Liver (tissue), 9 donors: ENCODE measurements around the gene SCIN. TPM values are rescaled to one million over a fixed set of nuclear protein-coding genes. Genes with fewer than 3 reads are reported as not detected.

Experiments used
- DNase-seq: peaks from one replicate; pipeline ENCODE4 v3.0.0-alpha.2; 2017; ENCODE audit warnings: low spot score
- H3K27ac ChIP-seq, 2 donors: one replicate each; pipeline ENCODE4 v1.7.0; 2013; ENCODE audit warnings: inconsistent platforms in 2 of 2, low read length in 2 of 2, control low read depth in 1 of 2, low read depth in 1 of 2, mild to moderate bottlenecking in 1 of 2
- H3K27me3 ChIP-seq, 4 donors: one replicate each; pipeline versions ENCODE4 v1.6.1 to v1.7.0; 2013; ENCODE audit warnings: low read length in 3 of 4, inconsistent platforms in 1 of 4, mild to moderate bottlenecking in 1 of 4, moderate library complexity in 1 of 4; ENCODE audit not compliant: control insufficient read depth in 4 of 4, insufficient read depth in 4 of 4
- H3K36me3 ChIP-seq, 4 donors: one replicate each; pipeline versions ENCODE4 v1.6.1 to v1.7.0; 2013; ENCODE audit warnings: low read length in 3 of 4, mild to moderate bottlenecking in 3 of 4, low read depth in 1 of 4, moderate library complexity in 1 of 4; ENCODE audit not compliant: control insufficient read depth in 4 of 4, insufficient read depth in 3 of 4
- H3K4me1 ChIP-seq, 4 donors: one replicate each; pipeline versions ENCODE4 v1.6.1 to v1.7.0; 2013; ENCODE audit warnings: low read length in 3 of 4, mild to moderate bottlenecking in 3 of 4, moderate library complexity in 1 of 4; ENCODE audit not compliant: control insufficient read depth in 4 of 4, insufficient read depth in 4 of 4
- H3K4me3 ChIP-seq, 3 donors: one replicate each; pipeline versions ENCODE4 v1.6.1 to v1.7.0; 2013; ENCODE audit warnings: low read length in 3 of 3, control low read depth in 1 of 3, low read depth in 1 of 3, mild to moderate bottlenecking in 1 of 3
- H3K9ac ChIP-seq, 2 donors: one replicate each; pipeline ENCODE4 v1.7.0; 2013; ENCODE audit warnings: low read length in 2 of 2, mild to moderate bottlenecking in 2 of 2, moderate library complexity in 2 of 2, control low read depth in 1 of 2, low read depth in 1 of 2
- H3K9me3 ChIP-seq, 4 donors: one replicate each; pipeline versions ENCODE4 v1.6.1 to v1.7.0; 2013; ENCODE audit warnings: low read length in 3 of 4; ENCODE audit not compliant: control insufficient read depth in 4 of 4
- ATF3 ChIP-seq: IDR thresholded peaks from 2 replicates; pipeline ENCODE4 v1.6.1; 2016; ENCODE audit warnings: antibody characterized with exemption
- CTCF ChIP-seq: fragments of 150-350 bp; IDR thresholded peaks from 2 replicates; pipeline ENCODE4 v1.5.1; 2017; ENCODE audit warnings: improper control_type of control experiment, low read depth, low read length; ENCODE audit not compliant: missing input control
- EGR1 ChIP-seq, 2 donors: IDR thresholded peaks; 2 replicates each; pipeline ENCODE4 v1.6.1; 2016 to 2018; ENCODE audit warnings: antibody characterized with exemption in 2 of 2, low read depth in 2 of 2
- FOXA1 ChIP-seq: IDR thresholded peaks from 2 replicates; pipeline ENCODE4 v1.6.1; 2016; ENCODE audit warnings: antibody characterized with exemption
- FOXA2 ChIP-seq: IDR thresholded peaks from 2 replicates; pipeline ENCODE4 v1.6.1; 2016; ENCODE audit warnings: antibody characterized with exemption
- GABPA ChIP-seq, 2 donors: IDR thresholded peaks in 1 of 2; conservative IDR thresholded peaks in 1 of 2; 2 replicates each; pipeline ENCODE4 v1.6.1; 2016; ENCODE audit warnings: antibody characterized with exemption in 2 of 2, mild to moderate bottlenecking in 1 of 2, moderate library complexity in 1 of 2
- HNF4A ChIP-seq, 2 donors: conservative IDR thresholded peaks; 2 replicates each; pipeline ENCODE4 v1.6.1; 2016; ENCODE audit warnings: antibody characterized with exemption in 2 of 2, mild to moderate bottlenecking in 2 of 2
- HNF4G ChIP-seq: IDR thresholded peaks from 2 replicates; pipeline ENCODE4 v1.6.1; 2016; ENCODE audit warnings: antibody characterized with exemption
- JUND ChIP-seq, 2 donors: IDR thresholded peaks; 2 replicates each; pipeline ENCODE4 v1.6.1; 2016; ENCODE audit warnings: antibody characterized with exemption in 2 of 2
- MAX ChIP-seq: IDR thresholded peaks from 2 replicates; pipeline ENCODE4 v1.6.1; 2016; ENCODE audit warnings: antibody characterized with exemption
- NR2F2 ChIP-seq: IDR thresholded peaks from 2 replicates; pipeline ENCODE4 v1.6.1; 2016; ENCODE audit warnings: antibody characterized with exemption
- RAD21 ChIP-seq, 2 donors: IDR thresholded peaks; 2 replicates each; pipeline ENCODE4 v1.6.1; 2016; ENCODE audit warnings: antibody characterized with exemption in 2 of 2, mild to moderate bottlenecking in 2 of 2
- REST ChIP-seq: IDR thresholded peaks from 2 replicates; pipeline ENCODE4 v1.6.1; 2016; ENCODE audit warnings: antibody characterized with exemption, mild to moderate bottlenecking
- RXRA ChIP-seq, 2 donors: IDR thresholded peaks; 2 replicates each; pipeline ENCODE4 v1.6.1; 2017 to 2018; ENCODE audit warnings: antibody characterized with exemption in 2 of 2, mild to moderate bottlenecking in 1 of 2
- SP1 ChIP-seq: IDR thresholded peaks from 2 replicates; pipeline ENCODE4 v1.6.1; 2018; ENCODE audit warnings: antibody characterized with exemption, mild to moderate bottlenecking
- TAF1 ChIP-seq: conservative IDR thresholded peaks from 2 replicates; pipeline ENCODE4 v1.6.1; 2016; ENCODE audit warnings: antibody characterized with exemption, mild to moderate bottlenecking
- YY1 ChIP-seq: IDR thresholded peaks from 2 replicates; pipeline ENCODE4 v1.6.1; 2016; ENCODE audit warnings: antibody characterized with exemption, mild to moderate bottlenecking
- ZBTB33 ChIP-seq: IDR thresholded peaks from 2 replicates; pipeline ENCODE4 v1.6.1; 2016; ENCODE audit warnings: antibody characterized with exemption
- WGBS: extraction: QIAGEN DNeasy Blood & Tissue Kit; methylation state at CpG from one replicate; pipeline ENCODE4 v1.1.7; 2013; 5-methylcytosine and 5-hydroxymethylcytosine counted together
- polyA plus RNA-seq, 2 donors: library from polyadenylated mRNA; stranded (reverse) in 1 of 2; unstranded in 1 of 2; fragments of 200-250 nt in 1 of 2; fragments of >200 nt in 1 of 2; fragmentation: Nextera tagmentation in 1 of 2; extraction: Ambion mirVana in 1 of 2; gene quantifications; one replicate each; pipeline versions ENCODE4 v1.2.1 to v1.2.3, GENCODE V29; 2013 to 2015
- total RNA-seq, 2 donors: library from RNA; depleted of rRNA; stranded (reverse); fragments of >200 nt; gene quantifications; one replicate each; pipeline ENCODE4 v1.2.3, GENCODE V29; 2014
- donor health status: healthy.
- donor health status: healthy.
- donor health status: healthy.
- donor health status: healthy.
- donor health status: healthy.

The SCIN gene
- total and polyA plus RNA-seq, 4 donors = 0.05 to 0.23 TPM; not detected in 2

- Histone ChIP-seq H3K4me3 (no peak overlapping the region), H3K27ac (no peak overlapping the region), H3K27me3 (no peaks in the 10 kb centered on the region), H3K36me3 (no peaks in the 10 kb centered on the region), H3K4me1 (no peaks in the 10 kb centered on the region), H3K9me3 (no peaks in the 10 kb centered on the region), H3K9ac (no peak overlapping the region)
- DNase-seq = no peak
- 76% methylated on average over 2 of the region's 2 CpGs for WGBS
- no peak for TF ChIP-seq TAF1
- no peak for TF ChIP-seq FOXA1
- TF ChIP-seq MAX = no peak
- no peak for TF ChIP-seq CTCF
- TF ChIP-seq HNF4G = no peak
- TF ChIP-seq REST = no peak
- TF ChIP-seq GABPA (IDR thresholded peaks at IDR 0.05 in 1 of 2, conservative IDR thresholded peaks at IDR 0.05 in 1 of 2) = no peak
- TF ChIP-seq HNF4A (conservative IDR thresholded peaks at IDR 0.05) = no peak
These were observed 36.5 kb upstream of the SCIN start for GRCh38 chr7:12534046-12534445.

GRCh38 chr7:12539681-12540080 is 30.8 kb upstream of the SCIN start:
- H3K4me3 ChIP-seq = no peak overlapping the region
- DNase-seq = no peak
- no peak overlapping the region for H3K27ac ChIP-seq
- no peak for TF ChIP-seq GABPA (IDR thresholded peaks at IDR 0.05 in 1 of 2, conservative IDR thresholded peaks at IDR 0.05 in 1 of 2)
- TF ChIP-seq ZBTB33 = no peak
- TF ChIP-seq RAD21 (IDR thresholded peaks at IDR 0.05) = no peak
- no peak for TF ChIP-seq CTCF
- TF ChIP-seq FOXA1 = no peak
- no peak for TF ChIP-seq HNF4A (conservative IDR thresholded peaks at IDR 0.05)
- TF ChIP-seq JUND (IDR thresholded peaks at IDR 0.05) = no peak
- TF ChIP-seq EGR1 (IDR thresholded peaks at IDR 0.05; ENCODE audit: low read depth in 2 of 2) = no peak
- TF ChIP-seq YY1 = no peak
- TF ChIP-seq HNF4G = no peak
- no peak for TF ChIP-seq REST
- no peak for TF ChIP-seq SP1
- no peak for TF ChIP-seq MAX
- TF ChIP-seq ATF3 = no peak
- TF ChIP-seq FOXA2 = no peak
- TF ChIP-seq TAF1 = no peak
- no peak for TF ChIP-seq NR2F2
- TF ChIP-seq RXRA (IDR thresholded peaks at IDR 0.05) = no peak
- no peaks in the 10 kb centered on the region for H3K4me1 ChIP-seq
- H3K9ac ChIP-seq = no peak overlapping the region
- H3K36me3 ChIP-seq = no peaks in the 10 kb centered on the region
- no peaks in the 10 kb centered on the region for H3K27me3 ChIP-seq
- H3K9me3 ChIP-seq = no peaks in the 10 kb centered on the region
